GM12891 (cell line): ENCODE data around the gene UBR4.

Experiments
- DNase-seq: peaks from one replicate; pipeline ENCODE4 v3.0.0; 2011; ENCODE audit warnings: low spot score; ENCODE audit not compliant: insufficient read length
- FAIRE-seq: peaks from 2 replicates; lab custom pipeline; 2011; peaks lifted over from hg19 to GRCh38; lab: Jason Lieb, UNC
- PAX5 ChIP-seq: IDR thresholded peaks from 2 replicates; pipeline ENCODE4 v1.6.1; 2011; ENCODE audit warnings: low read length, moderate library complexity, mild to moderate bottlenecking; ENCODE audit not compliant: insufficient read depth, severe bottlenecking
- POLR2A ChIP-seq: IDR thresholded peaks from 2 replicates; pipeline ENCODE4 v1.6.1; 2011; ENCODE audit warnings: low read depth, low read length, control low read depth
- POLR2AphosphoS5 ChIP-seq: IDR thresholded peaks from 2 replicates; pipeline ENCODE4 v1.6.1; 2011; ENCODE audit warnings: low read depth, low read length, control low read depth
- POU2F2 ChIP-seq: IDR thresholded peaks from 2 replicates; pipeline ENCODE4 v1.6.1; 2011; ENCODE audit warnings: low read depth, mild to moderate bottlenecking, control low read depth, low read length, moderate library complexity
- SPI1 ChIP-seq: IDR thresholded peaks from 2 replicates; pipeline ENCODE4 v1.6.1; 2011; ENCODE audit warnings: low read depth, low read length, control low read depth
- TAF1 ChIP-seq: IDR thresholded peaks from 2 replicates; pipeline ENCODE4 v1.6.1; 2011; ENCODE audit warnings: low read depth, low read length, control low read depth

UBR4 gene

DNA sequence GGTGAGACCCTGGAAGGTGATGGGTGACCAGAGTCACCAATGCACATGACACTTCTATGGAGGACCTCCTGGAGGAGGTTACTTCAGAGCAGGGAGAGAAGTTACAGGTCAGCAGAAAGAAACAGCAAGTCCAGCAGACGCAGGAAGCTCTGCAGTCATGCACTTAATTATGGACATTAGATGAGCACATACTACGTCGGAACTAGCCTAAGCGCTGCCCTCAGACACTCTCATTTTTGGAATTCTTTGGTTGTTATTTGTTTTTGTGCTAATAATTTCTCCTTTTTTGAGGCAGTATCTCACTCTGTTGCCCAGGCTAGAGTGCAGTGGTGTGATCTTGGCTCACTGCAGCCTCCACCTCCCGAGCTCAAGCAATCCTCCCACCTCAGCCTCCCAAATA, 160.3 kb downstream of the UBR4 start:
- TF ChIP-seq POLR2AphosphoS5, result no peak
- TF ChIP-seq SPI1, result no peak
- TF ChIP-seq POLR2A, result no peak
- TF ChIP-seq TAF1, result no peak
- TF ChIP-seq POU2F2, result no peak
- no peak for TF ChIP-seq PAX5

DNA sequence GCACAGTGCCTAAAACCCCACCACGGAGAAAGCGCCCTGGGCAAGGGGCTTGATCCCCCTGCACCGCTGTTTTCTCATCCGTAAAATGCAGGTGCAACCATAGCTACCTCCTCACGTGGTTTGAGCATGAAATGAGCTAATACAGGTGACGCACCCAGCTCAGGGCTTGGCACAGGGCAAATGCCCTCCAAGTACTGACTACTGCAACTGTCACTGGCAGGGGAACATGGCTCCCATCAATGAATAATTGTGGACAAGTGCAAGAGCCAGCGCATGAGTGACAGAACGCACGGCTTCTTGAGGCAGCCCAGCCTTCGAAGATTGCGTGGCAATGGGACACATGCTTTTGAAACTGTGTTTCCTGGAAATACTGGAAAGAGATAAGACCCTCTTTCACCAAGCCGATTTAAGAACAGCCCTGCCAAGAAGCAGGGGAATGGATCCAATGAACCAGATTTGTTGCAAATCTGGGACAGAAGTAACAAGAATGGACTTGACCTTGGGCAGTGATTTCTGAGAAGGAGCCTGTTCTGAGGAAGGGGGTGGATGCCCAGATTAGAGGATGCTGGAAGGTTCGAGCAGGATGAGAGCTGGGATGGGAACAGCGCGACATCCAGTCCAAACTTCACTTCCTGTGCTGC, 160.8 kb downstream of the UBR4 start:
- DNase-seq (no peak), FAIRE-seq (no peak)
- no peak for TF ChIP-seq TAF1
- no peak for TF ChIP-seq PAX5
- TF ChIP-seq SPI1, result no peak
- no peak for TF ChIP-seq POLR2A
- TF ChIP-seq POU2F2, result no peak
- TF ChIP-seq POLR2AphosphoS5, result no peak

More for the DNA sequence above, 160.3 kb downstream of the UBR4 start:
- no peak for FAIRE-seq
- DNase-seq, result no peak

DNA sequence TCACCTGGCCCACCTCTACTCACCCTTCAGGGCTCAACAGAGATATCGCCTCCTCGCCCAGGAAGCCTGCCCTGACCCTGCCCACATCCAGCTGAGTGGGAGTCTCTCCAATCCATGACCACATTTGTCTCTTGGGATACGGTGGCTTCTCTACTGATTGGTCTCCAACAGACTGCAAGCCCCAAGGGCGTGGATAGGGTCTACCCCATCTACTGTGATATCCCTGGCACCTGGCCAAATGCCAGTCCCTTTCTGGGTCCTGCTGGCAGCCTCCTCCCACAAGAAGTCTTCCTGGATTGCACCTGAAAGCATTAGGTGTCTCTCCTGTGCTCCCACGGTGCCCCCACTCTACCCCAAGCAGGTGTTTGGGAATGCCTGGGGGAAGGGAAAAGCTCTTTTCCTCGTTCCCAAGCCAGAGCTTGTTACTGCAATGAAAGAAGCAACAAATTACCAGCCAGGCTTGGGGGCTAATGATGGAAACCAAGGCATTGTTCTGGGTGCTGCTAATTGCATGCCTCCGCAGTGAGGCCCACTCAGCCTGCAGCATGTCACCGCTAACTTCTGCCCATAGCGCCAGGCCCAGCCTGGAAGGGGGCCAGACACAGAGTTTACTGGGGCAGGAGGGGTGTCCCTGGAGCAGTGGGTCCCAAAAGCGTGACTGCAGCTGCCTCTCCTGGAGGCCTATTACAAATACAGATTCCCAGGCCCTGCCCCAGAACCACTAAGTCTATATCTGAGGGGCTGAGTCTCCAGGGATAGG, 162.9 kb downstream of the UBR4 start:
- no peak for TF ChIP-seq TAF1
- no peak for TF ChIP-seq POLR2AphosphoS5
- no peak for TF ChIP-seq PAX5
- TF ChIP-seq POLR2A, result no peak
- no peak for TF ChIP-seq POU2F2
- TF ChIP-seq SPI1, result no peak
- FAIRE-seq (no peak), DNase-seq (no peak)

DNA sequence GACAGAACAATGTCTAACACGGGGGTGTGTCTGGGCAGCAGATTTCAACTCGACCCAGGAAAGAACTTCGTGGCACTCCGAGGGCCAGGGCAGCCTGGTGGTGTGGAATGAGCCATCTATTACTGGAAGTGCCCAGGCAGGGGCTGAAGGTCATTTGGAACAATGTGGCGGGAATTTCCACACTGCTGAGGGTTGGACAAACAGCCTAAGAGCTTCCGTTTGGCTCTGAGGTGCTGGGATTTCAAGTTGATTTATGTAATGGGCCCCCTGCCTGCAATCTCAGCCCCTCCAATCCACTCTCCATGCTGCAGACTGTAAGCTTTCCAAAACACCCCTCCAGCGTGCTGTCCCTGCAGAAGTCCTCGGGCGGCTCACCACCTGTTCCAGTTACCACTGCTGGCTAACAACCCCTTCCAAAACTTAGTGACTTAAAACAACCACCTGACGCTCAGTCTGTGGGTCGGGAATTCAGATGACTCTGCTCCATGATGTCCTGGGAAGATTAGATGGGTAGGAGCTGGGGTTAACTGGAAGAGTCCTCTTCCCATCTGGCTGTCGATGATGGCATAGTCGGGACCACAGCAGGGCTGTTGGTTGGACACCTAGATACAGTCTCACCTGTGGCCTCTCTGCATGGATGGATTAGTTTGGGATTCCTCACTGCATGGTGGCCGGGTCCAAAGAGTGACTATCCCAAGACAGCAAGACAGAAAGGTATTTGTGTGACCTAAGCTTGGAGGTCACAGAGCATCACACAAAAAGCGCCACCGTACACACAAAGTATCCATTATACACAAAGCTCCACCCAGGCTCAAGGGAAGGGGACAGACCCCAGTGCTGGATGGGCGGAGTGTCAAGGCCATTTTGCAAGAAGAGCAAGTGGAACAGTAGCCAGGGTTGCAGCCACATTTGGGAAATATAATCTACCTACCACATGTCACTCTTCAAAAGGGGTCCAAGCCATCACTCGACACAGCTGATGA, 163.9 kb downstream of the UBR4 start:
- no peak for FAIRE-seq
- no peak for TF ChIP-seq PAX5
- no peak for TF ChIP-seq POLR2A
- TF ChIP-seq TAF1, result no peak
- TF ChIP-seq SPI1, result no peak
- TF ChIP-seq POU2F2, result no peak
- no peak for DNase-seq

DNA sequence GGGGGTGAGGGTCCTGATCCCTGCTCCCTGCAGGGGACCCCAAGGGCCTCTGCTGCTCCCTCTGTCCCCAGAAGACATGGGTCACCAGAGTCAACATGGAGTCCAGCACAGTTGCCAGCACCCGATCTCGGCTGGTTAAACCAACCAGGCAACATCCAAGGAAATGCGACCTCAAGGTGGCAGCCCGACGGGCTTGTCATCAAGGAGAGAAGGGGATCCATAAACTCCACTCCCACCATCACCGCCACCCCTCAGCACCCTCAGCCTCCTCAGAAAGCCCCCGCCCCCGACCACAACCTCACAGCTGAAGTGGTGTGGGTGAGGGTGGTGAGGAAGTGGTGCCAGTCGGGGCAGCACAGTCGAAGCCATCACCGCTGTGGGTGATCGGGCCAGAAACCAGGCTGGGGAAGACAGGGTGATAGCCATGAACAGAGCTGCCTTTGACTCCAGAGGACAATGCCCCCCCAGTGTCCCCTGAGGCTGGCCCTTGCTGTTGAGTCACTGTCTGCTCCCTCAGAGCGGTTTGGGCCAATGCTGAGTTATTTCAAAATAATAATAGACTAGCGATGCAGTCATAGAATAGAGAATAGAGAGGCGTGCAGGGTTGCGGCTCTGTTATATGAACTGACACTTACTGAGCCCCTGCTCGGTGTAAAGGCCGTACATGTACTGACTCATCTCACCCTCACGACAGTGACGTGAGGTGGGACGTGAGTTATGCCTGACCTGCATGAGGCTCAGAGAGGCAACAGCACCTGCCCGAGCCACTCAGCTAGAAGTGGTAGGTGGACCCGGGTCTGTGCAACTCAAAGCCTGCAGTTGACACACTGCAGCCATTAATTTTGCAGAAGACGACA, 164.9 kb downstream of the UBR4 start:
- no peak for TF ChIP-seq SPI1
- TF ChIP-seq POU2F2, result no peak
- TF ChIP-seq POLR2A, result no peak
- no peak for TF ChIP-seq PAX5
- TF ChIP-seq POLR2AphosphoS5, result no peak
- TF ChIP-seq TAF1, result no peak
- no peak for FAIRE-seq
- DNase-seq, result no peak

- FAIRE-seq (no peak), DNase-seq (no peak)
- TF ChIP-seq POLR2AphosphoS5 (no peak), PAX5 (no peak), POLR2A (no peak), TAF1 (no peak), SPI1 (no peak), POU2F2 (no peak)
Observed at GRCh38 chr1:19044471-19044870, 165.6 kb downstream of the UBR4 start.

GRCh38 chr1:19043579-19044443, 166.3 kb downstream of the UBR4 start:
- FAIRE-seq, result no peak
- DNase-seq, result no peak
- TF ChIP-seq PAX5, result no peak
